ENCODE results near the gene CDH4.
A peak's percentile ranks its signal among the peaks of the same experiment; 100 is the strongest.

DNA sequence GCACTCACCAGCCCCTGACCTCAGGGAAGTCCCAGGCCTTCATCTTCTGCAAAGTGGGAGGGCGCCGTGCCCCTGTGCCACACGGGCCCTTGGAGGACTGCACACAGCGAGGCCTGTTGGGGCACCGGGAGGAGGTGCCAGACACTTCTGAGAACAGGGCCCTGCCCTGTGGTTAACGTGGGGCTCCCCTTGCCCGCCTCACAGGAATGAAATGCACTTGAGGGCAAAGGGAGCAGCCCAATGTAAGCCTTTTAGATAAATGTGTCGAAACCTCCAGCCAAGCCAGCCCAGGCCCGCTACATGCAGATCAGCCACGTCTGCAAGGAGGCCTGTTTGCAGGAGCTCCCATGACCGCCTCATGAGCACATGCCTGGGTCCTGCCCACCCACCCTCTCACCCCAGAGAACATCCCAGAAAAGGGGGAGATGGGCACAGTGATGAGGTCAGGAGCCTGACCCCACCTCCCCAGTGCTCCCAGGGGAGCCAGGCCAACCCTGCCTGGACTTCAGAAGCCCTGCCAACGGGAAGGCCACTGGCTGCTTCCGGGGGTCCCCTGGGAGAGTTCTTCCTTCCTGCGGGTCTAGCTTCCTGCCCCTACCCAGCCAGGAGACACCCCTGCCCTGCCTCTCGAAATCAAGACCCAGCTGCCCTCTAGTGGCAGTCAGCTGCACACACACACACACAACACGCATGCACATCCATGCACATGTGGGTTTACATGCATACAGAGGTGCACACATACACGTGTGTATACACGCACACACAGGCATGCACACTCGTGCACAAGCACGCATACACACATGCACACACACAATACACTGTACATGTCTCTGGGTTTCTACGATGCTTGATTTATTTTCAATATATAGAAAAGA lies 634.9 kb downstream of the CDH4 start:
- TF ChIP-seq TARDBP (IDR thresholded peaks at IDR 0.05) (no peak), TGIF2 (CRISPR knock-in tag; IDR thresholded peaks at IDR 0.05) (no peak), NRF1 (conservative IDR thresholded peaks at IDR 0.05 in 1 of 2, IDR thresholded peaks at IDR 0.05 in 1 of 2) (0 out of 4 replicates have a peak, but pooled peaks of 1 of the 2 experiments have one; percentile 42)
- TF ChIP-seq, protein P1, sequence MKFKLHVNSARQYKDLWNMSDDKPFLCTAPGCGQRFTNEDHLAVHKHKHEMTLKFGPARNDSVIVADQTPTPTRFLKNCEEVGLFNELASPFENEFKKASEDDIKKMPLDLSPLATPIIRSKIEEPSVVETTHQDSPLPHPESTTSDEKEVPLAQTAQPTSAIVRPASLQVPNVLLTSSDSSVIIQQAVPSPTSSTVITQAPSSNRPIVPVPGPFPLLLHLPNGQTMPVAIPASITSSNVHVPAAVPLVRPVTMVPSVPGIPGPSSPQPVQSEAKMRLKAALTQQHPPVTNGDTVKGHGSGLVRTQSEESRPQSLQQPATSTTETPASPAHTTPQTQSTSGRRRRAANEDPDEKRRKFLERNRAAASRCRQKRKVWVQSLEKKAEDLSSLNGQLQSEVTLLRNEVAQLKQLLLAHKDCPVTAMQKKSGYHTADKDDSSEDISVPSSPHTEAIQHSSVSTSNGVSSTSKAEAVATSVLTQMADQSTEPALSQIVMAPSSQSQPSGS (CRISPR knock-in tag; IDR thresholded peaks at IDR 0.05): no peak
